NCI-H526 treated with DMSO at 0.1 percent for 48 hours (cell line): ENCODE results near the gene NTM.

Experiments used
- DNase-seq: peaks from one replicate; lab custom pipeline; 2025; lab: John Stamatoyannopoulos, UW

NTM gene

GRCh38 chr11:131687291-131688047 lies 317.1 kb downstream of the NTM start:
- DNase-seq = no peak

GRCh38 chr11:131688048-131688693 lies 317.8 kb downstream of the NTM start:
- peak; percentile 34 for DNase-seq

- no peak for DNase-seq
These were observed 318.9 kb downstream of the NTM start for GRCh38 chr11:131689049-131689925.

- DNase-seq = no peak
These were observed 319.9 kb downstream of the NTM start for GRCh38 chr11:131690362-131690761.

GRCh38 chr11:131690776-131691175 lies 320.4 kb downstream of the NTM start:
- DNase-seq = no peak

GRCh38 chr11:131691181-131692041 lies 321.0 kb downstream of the NTM start:
- DNase-seq = peak; percentile 57

GRCh38 chr11:131692151-131692550 lies 321.7 kb downstream of the NTM start:
- no peak for DNase-seq

GRCh38 chr11:131692961-131693360 lies 322.5 kb downstream of the NTM start:
- DNase-seq = no peak

GRCh38 chr11:131693756-131694155 lies 323.3 kb downstream of the NTM start:
- DNase-seq = no peak

GRCh38 chr11:131694526-131695424 lies 324.4 kb downstream of the NTM start:
- DNase-seq = peak; percentile 74

GRCh38 chr11:131695889-131696429 lies 325.5 kb downstream of the NTM start:
- no peak for DNase-seq

- no peak for DNase-seq
These were observed 326.3 kb downstream of the NTM start for GRCh38 chr11:131696690-131697089.

GRCh38 chr11:131703311-131703710 lies 332.9 kb downstream of the NTM start:
- DNase-seq = no peak

- DNase-seq = no peak
These were observed 334.3 kb downstream of the NTM start for GRCh38 chr11:131704682-131705081.

GRCh38 chr11:131710511-131710910 lies 340.1 kb downstream of the NTM start:
- no peak for DNase-seq

GRCh38 chr11:131712897-131713296 lies 342.5 kb downstream of the NTM start:
- DNase-seq = no peak

GRCh38 chr11:131713529-131714134 lies 343.2 kb downstream of the NTM start:
- DNase-seq = no peak

GRCh38 chr11:131717616-131718015 lies 347.2 kb downstream of the NTM start:
- DNase-seq = no peak

- DNase-seq = no peak
These were observed 352.7 kb downstream of the NTM start for GRCh38 chr11:131723088-131723487.

GRCh38 chr11:131724436-131724975 lies 354.1 kb downstream of the NTM start:
- DNase-seq = no peak
